B cell (primary cell): ENCODE data around the gene SLPI. TPM values are rescaled to one million over a fixed set of nuclear protein-coding genes. Genes with fewer than 3 reads are reported as not detected.

Experiments used
- ATAC-seq: fragments of 200-7000 bp; cut with Tn5 transposase; one replicate; pipeline ENCODE4 v1.10.0; 2021; ENCODE audit warnings: low read depth, mild to moderate bottlenecking, moderate number of reproducible peaks, moderate library complexity
- CTCF ChIA-PET: fragments of 350-600 bp; sonication (Branson Sonifier 250); formaldehyde crosslinking; loops from one replicate; lab custom pipeline; 2021; ENCODE audit warnings: antibody characterized with exemption, inconsistent platforms; lab: Charles Lee
- POLR2A ChIA-PET: fragments of 350-600 bp; sonication (Branson Sonifier 250); formaldehyde crosslinking; loops from one replicate; lab custom pipeline; 2021; ENCODE audit warnings: antibody characterized with exemption; lab: Charles Lee
- DNase-seq: peaks from one replicate; pipeline ENCODE4 v3.0.0; 2013
- H2AFZ ChIP-seq: 2 replicates; pipeline ENCODE4 v1.6.1; 2012; ENCODE audit warnings: mild to moderate bottlenecking, low read depth, low read length; ENCODE audit not compliant: insufficient read depth, poor library complexity, severe bottlenecking
- H3K27ac ChIP-seq, 2 donors: 1 replicate in 1 of 2; 2 replicates in 1 of 2; pipeline ENCODE4 v1.5.1; 2012 to 2013; ENCODE audit warnings: low read length in 2 of 2, mild to moderate bottlenecking in 2 of 2, moderate library complexity in 1 of 2
- H3K27me3 ChIP-seq, 4 experiments: fragments of 200-600 bp in 1 of 4; sonication (generic) in 1 of 4; replicated peaks in 1 of 4; 1 replicate in 2 of 4; 2 replicates in 2 of 4; pipeline versions ENCODE4 v1.6.1 to v1.7.0; 2013 to 2016; ENCODE audit warnings: low read length in 3 of 4, mild to moderate bottlenecking in 2 of 4, mixed read lengths in 1 of 4, moderate library complexity in 1 of 4; ENCODE audit not compliant: insufficient read depth in 4 of 4, control insufficient read depth in 3 of 4; ENCODE audit errors: control extremely low read depth in 1 of 4
- H3K36me3 ChIP-seq, 2 experiments: replicated peaks in 1 of 2; 1 replicate in 1 of 2; 2 replicates in 1 of 2; pipeline versions ENCODE4 v1.6.1 to v1.7.1; 2013; ENCODE audit warnings: low read length in 1 of 2; ENCODE audit not compliant: insufficient read depth in 2 of 2, control insufficient read depth in 1 of 2; ENCODE audit errors: control extremely low read depth in 1 of 2, extremely low read depth in 1 of 2
- H3K4me1 ChIP-seq, 2 donors: fragments of 200-600 bp in 1 of 2; sonication (generic) in 1 of 2; 1 replicate in 1 of 2; 2 replicates in 1 of 2; pipeline versions ENCODE4 v1.5.1 to v1.6.1; 2013 to 2017; ENCODE audit warnings: low read length in 2 of 2; ENCODE audit not compliant: control insufficient read depth in 2 of 2, insufficient read depth in 2 of 2
- H3K4me2 ChIP-seq: replicated peaks from 2 replicates; pipeline ENCODE3; 2012; ENCODE audit warnings: mild to moderate bottlenecking, low read depth, low read length; ENCODE audit not compliant: poor library complexity, severe bottlenecking
- H3K4me3 ChIP-seq, 5 experiments: fragments of 200-600 bp in 1 of 5; sonication (generic) in 1 of 5; 1 replicate in 3 of 5; 2 replicates in 2 of 5; pipeline versions ENCODE4 v1.5.1 to v1.7.0; 2011 to 2016; ENCODE audit warnings: low read length in 4 of 5, mild to moderate bottlenecking in 4 of 5, low read depth in 2 of 5, control low read depth in 1 of 5, moderate library complexity in 1 of 5; ENCODE audit not compliant: insufficient read depth in 1 of 5; ENCODE audit errors: control extremely low read depth in 1 of 5, extremely low read depth in 1 of 5
- H3K79me2 ChIP-seq: fragments of 200-600 bp; sonication (generic); one replicate; pipeline ENCODE4 v1.6.0; 2016; ENCODE audit warnings: low read length; ENCODE audit not compliant: control insufficient read depth, insufficient read depth
- H3K9ac ChIP-seq: fragments of 200-600 bp; sonication (generic); 2 replicates; pipeline ENCODE4 v1.6.1; 2017; ENCODE audit warnings: mild to moderate bottlenecking, low read length, moderate library complexity
- H3K9me3 ChIP-seq, 3 donors: one replicate each; pipeline versions ENCODE4 v1.6.1 to v1.7.1; 2013; ENCODE audit warnings: low read length in 2 of 3; ENCODE audit not compliant: control insufficient read depth in 2 of 3, insufficient read depth in 1 of 3; ENCODE audit errors: control extremely low read depth in 1 of 3
- H4K20me1 ChIP-seq: 2 replicates; pipeline ENCODE4 v1.6.0; 2012; ENCODE audit warnings: mild to moderate bottlenecking, low read length; ENCODE audit not compliant: insufficient read depth, control insufficient read depth, poor library complexity, severe bottlenecking
- H3K27ac Mint-ChIP-seq: one replicate; pipeline ENCODE4 v1.8.0; 2021; ENCODE audit warnings: mixed read lengths
- H3K27me3 Mint-ChIP-seq: one replicate; pipeline ENCODE4 v1.8.0; 2021; ENCODE audit warnings: mixed read lengths
- H3K4me1 Mint-ChIP-seq: one replicate; pipeline ENCODE4 v1.8.0; 2021; ENCODE audit warnings: mixed read lengths
- H3K4me3 Mint-ChIP-seq: one replicate; pipeline ENCODE4 v1.8.0; 2021; ENCODE audit warnings: mixed read lengths
- H3K9me3 Mint-ChIP-seq: one replicate; pipeline ENCODE4 v1.8.0; 2022; ENCODE audit warnings: mixed read lengths; ENCODE audit not compliant: insufficient read depth
- EZH2 ChIP-seq: IDR thresholded peaks from 2 replicates; pipeline ENCODE4 v1.6.1; 2012; ENCODE audit warnings: borderline replicate concordance, low read depth, mild to moderate bottlenecking, moderate library complexity, low read length; ENCODE audit not compliant: insufficient read depth, poor library complexity, severe bottlenecking
- WGBS: methylation state at CpG from one replicate; pipeline ENCODE4 v1.1.5; 2013; ENCODE audit warnings: missing lambda C conversion rate; ENCODE audit not compliant: insufficient coverage; 5-methylcytosine and 5-hydroxymethylcytosine counted together
- intact Hi-C: fragments of 100-400 bp; cut with micrococcal nuclease; formaldehyde crosslinking; loops from one replicate; pipeline ENCODE4 v1.10.0; 2022
- polyA plus RNA-seq: library from polyadenylated mRNA; depleted of rRNA; stranded (reverse); fragments of >200 nt; gene quantifications from 2 replicates; pipeline ENCODE4 v1.2.3, GENCODE V29; 2012
- total RNA-seq, 2 donors: library from RNA; stranded (reverse); fragments of 120-200 nt in 1 of 2; gene quantifications; 1 replicate in 1 of 2; 2 replicates in 1 of 2; pipeline versions ENCODE4 v1.2.3 to v1.2.4, GENCODE V29; 2013 to 2022
- TF ChIP-seq, protein P1 (sequence below): fragments of 200-600 bp; IDR thresholded peaks from one replicate; pipeline ENCODE4 v1.8.0; 2022; ENCODE audit warnings: antibody characterized with exemption, mild to moderate bottlenecking

Gene SLPI
- total and polyA plus RNA-seq, 2 donors (not counting 1 experiment from before 2014, with no cell fraction given): not detected

DNA sequence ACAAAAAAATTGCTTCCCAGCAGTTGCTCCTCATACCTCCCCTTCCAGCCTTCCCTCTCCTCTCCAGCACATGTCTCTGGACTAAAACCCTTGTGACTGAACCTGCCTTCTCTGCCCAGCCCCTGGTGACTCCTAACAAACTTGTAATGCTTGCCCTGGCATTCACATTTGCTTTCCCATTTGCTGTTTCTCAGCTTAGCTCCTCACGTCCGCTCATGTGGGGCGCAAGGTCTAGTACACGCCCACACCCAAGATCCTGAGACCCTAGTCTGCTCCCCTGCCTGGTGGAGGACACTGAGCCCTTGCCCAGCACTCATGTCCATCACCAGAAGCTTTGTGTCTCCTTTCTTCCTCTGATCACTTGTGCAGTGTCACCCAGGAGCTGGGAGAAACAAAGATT lies 34.0 kb upstream of the SLPI start:
- TF ChIP-seq, protein P1, sequence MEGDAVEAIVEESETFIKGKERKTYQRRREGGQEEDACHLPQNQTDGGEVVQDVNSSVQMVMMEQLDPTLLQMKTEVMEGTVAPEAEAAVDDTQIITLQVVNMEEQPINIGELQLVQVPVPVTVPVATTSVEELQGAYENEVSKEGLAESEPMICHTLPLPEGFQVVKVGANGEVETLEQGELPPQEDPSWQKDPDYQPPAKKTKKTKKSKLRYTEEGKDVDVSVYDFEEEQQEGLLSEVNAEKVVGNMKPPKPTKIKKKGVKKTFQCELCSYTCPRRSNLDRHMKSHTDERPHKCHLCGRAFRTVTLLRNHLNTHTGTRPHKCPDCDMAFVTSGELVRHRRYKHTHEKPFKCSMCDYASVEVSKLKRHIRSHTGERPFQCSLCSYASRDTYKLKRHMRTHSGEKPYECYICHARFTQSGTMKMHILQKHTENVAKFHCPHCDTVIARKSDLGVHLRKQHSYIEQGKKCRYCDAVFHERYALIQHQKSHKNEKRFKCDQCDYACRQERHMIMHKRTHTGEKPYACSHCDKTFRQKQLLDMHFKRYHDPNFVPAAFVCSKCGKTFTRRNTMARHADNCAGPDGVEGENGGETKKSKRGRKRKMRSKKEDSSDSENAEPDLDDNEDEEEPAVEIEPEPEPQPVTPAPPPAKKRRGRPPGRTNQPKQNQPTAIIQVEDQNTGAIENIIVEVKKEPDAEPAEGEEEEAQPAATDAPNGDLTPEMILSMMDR: no peak
- TF ChIP-seq EZH2: no peak
- peaks cover 45% of the 10 kb centered on the region for H3K27me3 Mint-ChIP-seq
- Histone ChIP-seq H3K9ac (no peak overlapping the region), H4K20me1 (no peaks in the 10 kb centered on the region), H3K4me3 (no peak overlapping the region), H3K36me3 (no peaks in the 10 kb centered on the region), H2AFZ (no peak overlapping the region), H3K9me3 (no peaks in the 10 kb centered on the region), H3K27me3 (peaks cover 0 to 13% (median 1%) of the 10 kb centered on the region in 4 experiments), H3K27ac (no peak overlapping the region), H3K79me2 (no peaks in the 10 kb centered on the region), H3K4me2 (no peak overlapping the region), H3K4me1 (peaks cover 4 to 11% of the 10 kb centered on the region in 2 donors)
- ChIA-PET CTCF (interaction anchor here (0.6 kb wide), 2 partner anchors 148 to 484 kb away, joined by 3 to 4 read pairs; no protein-coding TSS in a partner anchor), POLR2A (no interaction called here)
- no peaks in the 10 kb centered on the region for H3K9me3 Mint-ChIP-seq
- no peak overlapping the region for H3K4me3 Mint-ChIP-seq
- ATAC-seq (no peak), DNase-seq (no peak)
- no peak overlapping the region for H3K27ac Mint-ChIP-seq
- H3K4me1 Mint-ChIP-seq: peaks cover 11% of the 10 kb centered on the region
- intact Hi-C loops: no loop called here
- 85% methylated on average over 4 of the region's 4 CpGs for WGBS

DNA sequence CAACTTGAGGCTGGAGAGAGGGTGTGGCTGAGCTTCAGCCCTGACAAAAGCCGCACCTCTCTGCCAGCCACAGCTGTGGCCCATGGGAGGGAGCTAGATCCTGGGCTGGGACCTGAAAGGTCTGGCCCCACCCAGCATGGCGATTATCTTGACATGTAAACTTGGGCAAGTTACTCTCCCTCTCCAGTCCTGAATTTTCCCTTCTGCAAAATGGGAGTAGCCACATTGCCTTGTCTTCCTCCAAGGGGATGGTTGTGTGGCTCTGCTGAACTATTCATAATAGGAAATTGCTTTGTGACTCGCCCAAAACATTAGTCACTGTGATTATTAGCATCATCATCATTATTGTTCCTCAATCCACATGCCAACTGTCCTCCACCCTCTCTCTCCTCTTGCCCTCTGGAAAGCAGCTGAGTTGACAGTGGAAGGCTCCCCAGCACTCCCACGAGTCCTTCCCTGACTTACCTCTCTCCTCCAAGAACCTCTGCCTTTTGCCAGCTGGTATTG lies 29.2 kb upstream of the SLPI start:
- no peak for ATAC-seq
- intact Hi-C loops: no loop called here
- no peak overlapping the region for H3K4me2 ChIP-seq
- ChIA-PET CTCF (interaction anchor here (0.7 to 2.1 kb wide), 3 partner anchors 8 to 28 kb away, joined by 3 to 14 read pairs (median 4); no protein-coding TSS in a partner anchor), POLR2A (no interaction called here)
- Mint-ChIP-seq H3K4me1 (no peaks in the 10 kb centered on the region), H3K27me3 (peaks cover 57% of the 10 kb centered on the region), H3K27ac (no peak overlapping the region), H3K9me3 (no peaks in the 10 kb centered on the region), H3K4me3 (no peak overlapping the region)
- H2AFZ ChIP-seq: no peak overlapping the region
- H3K27me3 ChIP-seq: peaks cover 0 to 11% (median 0%) of the 10 kb centered on the region in 4 experiments
- no peaks in the 10 kb centered on the region for H3K79me2 ChIP-seq
- no peak overlapping the region for H3K4me3 ChIP-seq
- TF ChIP-seq EZH2: no peak
- TF ChIP-seq, protein P1: no peak
- H3K36me3 ChIP-seq: no peaks in the 10 kb centered on the region
- DNase-seq: no peak
- no peak overlapping the region for H3K9ac ChIP-seq
- no peaks in the 10 kb centered on the region for H3K4me1 ChIP-seq
- H4K20me1 ChIP-seq: no peaks in the 10 kb centered on the region
- no peak overlapping the region for H3K27ac ChIP-seq
- 76% methylated on average over 3 of the region's 4 CpGs for WGBS
- H3K9me3 ChIP-seq: no peaks in the 10 kb centered on the region
